ENCODE data around the gene ANKRD33B. TPM values are rescaled to one million over a fixed set of nuclear protein-coding genes. Genes with fewer than 3 reads are reported as not detected.

ANKRD33B gene
- total RNA-seq, 1 experiment from 2014 or later, result 6.9 TPM

- no peaks in the 10 kb centered on the region; a peak in 1 of 5 replicates for H3K9me3 Mint-ChIP-seq
- Histone ChIP-seq H3K4ac (ENCODE audit: low read depth, low read length) (no peak overlapping the region), H4K91ac (ENCODE audit: insufficient read length, low read depth, low read length) (no peak overlapping the region), H3K9me3 (ENCODE audit: control insufficient read depth, low read depth, low read length) (no peaks in the 10 kb centered on the region), H3K23me2 (ENCODE audit: insufficient read length, low read depth, low read length, poor library complexity, severe bottlenecking) (no peaks in the 10 kb centered on the region), H3K9ac (ENCODE audit: extremely low read depth, insufficient read length, low read length) (no peak overlapping the region), H4K20me1 (ENCODE audit: control insufficient read depth, insufficient read depth, insufficient read length) (no peaks in the 10 kb centered on the region), H3K79me1 (ENCODE audit: insufficient read depth, low read depth, low read length, poor library complexity, severe bottlenecking) (no peaks in the 10 kb centered on the region), H2BK120ac (ENCODE audit: low read depth, low read length, poor library complexity, severe bottlenecking) (no peak overlapping the region), H2AFZ (ENCODE audit: low read length) (no peak overlapping the region), H2AK5ac (ENCODE audit: insufficient read length, low read length) (no peak overlapping the region), H3K4me2 (ENCODE audit: insufficient read depth, insufficient read length, low read length) (no peak overlapping the region), H3K14ac (ENCODE audit: insufficient read depth, low read length) (no peak overlapping the region), H4K5ac (ENCODE audit: insufficient read length, low read depth, low read length) (no peak overlapping the region), H3K27ac (ENCODE audit: insufficient read length, low read depth, low read length) (no peak overlapping the region), H3K79me2 (ENCODE audit: insufficient read depth, low read length) (no peaks in the 10 kb centered on the region), H2BK5ac (ENCODE audit: insufficient read length, low read length) (no peak overlapping the region), H2BK15ac (ENCODE audit: low read depth, low read length) (no peak overlapping the region), H3K56ac (ENCODE audit: insufficient read length, low read depth, low read length) (no peak overlapping the region), H2BK12ac (ENCODE audit: insufficient read length, low read depth, low read length) (no peak overlapping the region), H3K27me3 (ENCODE audit: insufficient read depth, low read length) (no peaks in the 10 kb centered on the region), H3K18ac (ENCODE audit: insufficient read length, low read depth, low read length) (no peak overlapping the region), H3K4me1 (ENCODE audit: insufficient read depth, low read length) (no peaks in the 10 kb centered on the region), H2BK20ac (ENCODE audit: low read depth, low read length, poor library complexity, severe bottlenecking) (no peak overlapping the region), H3K23ac (ENCODE audit: insufficient read length, low read depth, low read length) (no peak overlapping the region), H3T11ph (ENCODE audit: low read length) (no peak overlapping the region), H4K8ac (replicated peaks; ENCODE audit: insufficient read length, low read depth, low read length) (no peak overlapping the region)
- no peak overlapping the region for H3K27ac Mint-ChIP-seq
- no peaks in the 10 kb centered on the region for H3K27me3 Mint-ChIP-seq (ENCODE audit: low read depth)
- peaks cover 9% of the 10 kb centered on the region in 2 experiments for H3K4me1 Mint-ChIP-seq
- H3K36me3 Mint-ChIP-seq (ENCODE audit: insufficient read depth in 1 of 3, low read depth in 3 of 3), result peaks cover 0 to under 1% (median 0%) of the 10 kb centered on the region in 3 experiments; a peak in 2 of 7 replicates
- no peak for DNase-seq
- no peak overlapping the region for H3K4me3 Mint-ChIP-seq
- TF ChIP-seq, protein P1, sequence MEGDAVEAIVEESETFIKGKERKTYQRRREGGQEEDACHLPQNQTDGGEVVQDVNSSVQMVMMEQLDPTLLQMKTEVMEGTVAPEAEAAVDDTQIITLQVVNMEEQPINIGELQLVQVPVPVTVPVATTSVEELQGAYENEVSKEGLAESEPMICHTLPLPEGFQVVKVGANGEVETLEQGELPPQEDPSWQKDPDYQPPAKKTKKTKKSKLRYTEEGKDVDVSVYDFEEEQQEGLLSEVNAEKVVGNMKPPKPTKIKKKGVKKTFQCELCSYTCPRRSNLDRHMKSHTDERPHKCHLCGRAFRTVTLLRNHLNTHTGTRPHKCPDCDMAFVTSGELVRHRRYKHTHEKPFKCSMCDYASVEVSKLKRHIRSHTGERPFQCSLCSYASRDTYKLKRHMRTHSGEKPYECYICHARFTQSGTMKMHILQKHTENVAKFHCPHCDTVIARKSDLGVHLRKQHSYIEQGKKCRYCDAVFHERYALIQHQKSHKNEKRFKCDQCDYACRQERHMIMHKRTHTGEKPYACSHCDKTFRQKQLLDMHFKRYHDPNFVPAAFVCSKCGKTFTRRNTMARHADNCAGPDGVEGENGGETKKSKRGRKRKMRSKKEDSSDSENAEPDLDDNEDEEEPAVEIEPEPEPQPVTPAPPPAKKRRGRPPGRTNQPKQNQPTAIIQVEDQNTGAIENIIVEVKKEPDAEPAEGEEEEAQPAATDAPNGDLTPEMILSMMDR (conservative IDR thresholded peaks at IDR 0.05), result no peak
Observed at GRCh38 chr5:10599862-10600284, 36.0 kb downstream of the ANKRD33B start.
